Panc1 (cell line): ENCODE results near the gene TMEM151A.

Experiments
- POLR2AphosphoS5 ChIP-seq: IDR thresholded peaks from 2 replicates; pipeline ENCODE4 v1.6.1; 2012; ENCODE audit warnings: mild to moderate bottlenecking, low read depth, low read length, moderate library complexity
- SIN3A ChIP-seq: IDR thresholded peaks from 2 replicates; pipeline ENCODE4 v1.6.1; 2012; ENCODE audit warnings: low read depth, mild to moderate bottlenecking, low read length, moderate library complexity, borderline replicate concordance; ENCODE audit not compliant: insufficient read depth
- TF ChIP-seq, protein P1 (sequence below): fragments of 450-650 bp; IDR thresholded peaks from 2 replicates; pipeline ENCODE4 v1.5.1; 2017; ENCODE audit warnings: mild to moderate bottlenecking
- TF ChIP-seq, protein P2 (sequence below), 2 experiments: IDR thresholded peaks; 2 replicates each; pipeline ENCODE4 v1.6.1; 2011 to 2012; ENCODE audit warnings: low read depth in 2 of 2, control low read depth in 1 of 2, low read length in 1 of 2, mild to moderate bottlenecking in 1 of 2, moderate library complexity in 1 of 2; ENCODE audit not compliant: insufficient read depth in 1 of 2

DNA sequence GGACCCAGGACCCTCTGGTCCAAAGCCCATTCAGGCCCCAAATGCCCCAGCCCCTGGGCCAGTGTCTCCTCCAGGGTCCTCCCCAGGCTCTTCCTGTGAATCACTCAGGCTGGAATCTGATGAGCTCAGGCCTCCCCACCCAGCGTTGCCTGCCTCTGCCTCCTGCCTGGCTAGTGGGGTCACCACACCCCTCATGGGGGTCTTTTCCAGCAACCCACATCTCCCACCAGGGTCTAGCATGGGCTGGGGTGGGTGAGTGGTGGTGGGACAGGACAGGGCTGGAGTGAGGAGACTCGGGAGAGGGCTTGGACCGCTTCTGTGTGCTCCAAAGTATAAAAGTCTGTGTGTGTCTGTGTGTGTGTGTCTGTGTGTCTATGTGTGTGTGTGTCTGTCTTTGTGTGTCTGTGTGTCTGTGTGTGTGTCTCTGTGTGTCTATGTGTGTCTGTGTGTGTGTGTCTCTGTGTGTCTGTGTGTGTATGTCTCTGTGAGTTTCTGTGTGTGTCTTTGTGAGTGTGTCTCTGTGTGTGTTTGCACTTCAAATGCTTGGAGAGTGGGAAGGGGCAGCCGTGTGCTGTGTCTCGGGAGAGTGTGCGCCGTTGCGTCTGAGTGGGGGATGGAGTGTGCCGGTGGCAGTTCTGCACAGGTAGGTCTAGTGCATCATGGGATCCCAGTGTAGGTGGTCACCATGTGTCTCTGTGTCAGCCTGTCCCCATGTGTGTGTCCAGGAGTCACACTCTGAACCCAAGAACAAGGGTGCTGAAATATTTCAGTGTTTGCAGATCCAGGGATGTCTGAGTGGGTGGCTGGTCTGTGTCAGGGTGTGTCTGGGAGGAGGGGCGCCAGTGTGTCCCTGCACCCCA lies 35.7 kb downstream of the TMEM151A start:
- TF ChIP-seq SIN3A (no peak), POLR2AphosphoS5 (no peak)
- TF ChIP-seq, protein P1, sequence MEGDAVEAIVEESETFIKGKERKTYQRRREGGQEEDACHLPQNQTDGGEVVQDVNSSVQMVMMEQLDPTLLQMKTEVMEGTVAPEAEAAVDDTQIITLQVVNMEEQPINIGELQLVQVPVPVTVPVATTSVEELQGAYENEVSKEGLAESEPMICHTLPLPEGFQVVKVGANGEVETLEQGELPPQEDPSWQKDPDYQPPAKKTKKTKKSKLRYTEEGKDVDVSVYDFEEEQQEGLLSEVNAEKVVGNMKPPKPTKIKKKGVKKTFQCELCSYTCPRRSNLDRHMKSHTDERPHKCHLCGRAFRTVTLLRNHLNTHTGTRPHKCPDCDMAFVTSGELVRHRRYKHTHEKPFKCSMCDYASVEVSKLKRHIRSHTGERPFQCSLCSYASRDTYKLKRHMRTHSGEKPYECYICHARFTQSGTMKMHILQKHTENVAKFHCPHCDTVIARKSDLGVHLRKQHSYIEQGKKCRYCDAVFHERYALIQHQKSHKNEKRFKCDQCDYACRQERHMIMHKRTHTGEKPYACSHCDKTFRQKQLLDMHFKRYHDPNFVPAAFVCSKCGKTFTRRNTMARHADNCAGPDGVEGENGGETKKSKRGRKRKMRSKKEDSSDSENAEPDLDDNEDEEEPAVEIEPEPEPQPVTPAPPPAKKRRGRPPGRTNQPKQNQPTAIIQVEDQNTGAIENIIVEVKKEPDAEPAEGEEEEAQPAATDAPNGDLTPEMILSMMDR, result no peak
- TF ChIP-seq, protein P2, sequence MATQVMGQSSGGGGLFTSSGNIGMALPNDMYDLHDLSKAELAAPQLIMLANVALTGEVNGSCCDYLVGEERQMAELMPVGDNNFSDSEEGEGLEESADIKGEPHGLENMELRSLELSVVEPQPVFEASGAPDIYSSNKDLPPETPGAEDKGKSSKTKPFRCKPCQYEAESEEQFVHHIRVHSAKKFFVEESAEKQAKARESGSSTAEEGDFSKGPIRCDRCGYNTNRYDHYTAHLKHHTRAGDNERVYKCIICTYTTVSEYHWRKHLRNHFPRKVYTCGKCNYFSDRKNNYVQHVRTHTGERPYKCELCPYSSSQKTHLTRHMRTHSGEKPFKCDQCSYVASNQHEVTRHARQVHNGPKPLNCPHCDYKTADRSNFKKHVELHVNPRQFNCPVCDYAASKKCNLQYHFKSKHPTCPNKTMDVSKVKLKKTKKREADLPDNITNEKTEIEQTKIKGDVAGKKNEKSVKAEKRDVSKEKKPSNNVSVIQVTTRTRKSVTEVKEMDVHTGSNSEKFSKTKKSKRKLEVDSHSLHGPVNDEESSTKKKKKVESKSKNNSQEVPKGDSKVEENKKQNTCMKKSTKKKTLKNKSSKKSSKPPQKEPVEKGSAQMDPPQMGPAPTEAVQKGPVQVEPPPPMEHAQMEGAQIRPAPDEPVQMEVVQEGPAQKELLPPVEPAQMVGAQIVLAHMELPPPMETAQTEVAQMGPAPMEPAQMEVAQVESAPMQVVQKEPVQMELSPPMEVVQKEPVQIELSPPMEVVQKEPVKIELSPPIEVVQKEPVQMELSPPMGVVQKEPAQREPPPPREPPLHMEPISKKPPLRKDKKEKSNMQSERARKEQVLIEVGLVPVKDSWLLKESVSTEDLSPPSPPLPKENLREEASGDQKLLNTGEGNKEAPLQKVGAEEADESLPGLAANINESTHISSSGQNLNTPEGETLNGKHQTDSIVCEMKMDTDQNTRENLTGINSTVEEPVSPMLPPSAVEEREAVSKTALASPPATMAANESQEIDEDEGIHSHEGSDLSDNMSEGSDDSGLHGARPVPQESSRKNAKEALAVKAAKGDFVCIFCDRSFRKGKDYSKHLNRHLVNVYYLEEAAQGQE (IDR thresholded peaks at IDR 0.05; ENCODE audit: insufficient read depth in 1 of 2, low read depth in 2 of 2, low read length in 1 of 2), result no peak
